Measurements from ENCODE around the gene RFFL.

- TF ChIP-seq, protein P1, sequence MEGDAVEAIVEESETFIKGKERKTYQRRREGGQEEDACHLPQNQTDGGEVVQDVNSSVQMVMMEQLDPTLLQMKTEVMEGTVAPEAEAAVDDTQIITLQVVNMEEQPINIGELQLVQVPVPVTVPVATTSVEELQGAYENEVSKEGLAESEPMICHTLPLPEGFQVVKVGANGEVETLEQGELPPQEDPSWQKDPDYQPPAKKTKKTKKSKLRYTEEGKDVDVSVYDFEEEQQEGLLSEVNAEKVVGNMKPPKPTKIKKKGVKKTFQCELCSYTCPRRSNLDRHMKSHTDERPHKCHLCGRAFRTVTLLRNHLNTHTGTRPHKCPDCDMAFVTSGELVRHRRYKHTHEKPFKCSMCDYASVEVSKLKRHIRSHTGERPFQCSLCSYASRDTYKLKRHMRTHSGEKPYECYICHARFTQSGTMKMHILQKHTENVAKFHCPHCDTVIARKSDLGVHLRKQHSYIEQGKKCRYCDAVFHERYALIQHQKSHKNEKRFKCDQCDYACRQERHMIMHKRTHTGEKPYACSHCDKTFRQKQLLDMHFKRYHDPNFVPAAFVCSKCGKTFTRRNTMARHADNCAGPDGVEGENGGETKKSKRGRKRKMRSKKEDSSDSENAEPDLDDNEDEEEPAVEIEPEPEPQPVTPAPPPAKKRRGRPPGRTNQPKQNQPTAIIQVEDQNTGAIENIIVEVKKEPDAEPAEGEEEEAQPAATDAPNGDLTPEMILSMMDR (IDR thresholded peaks at IDR 0.05): no peak
- no peak for TF ChIP-seq POLR2A (IDR thresholded peaks at IDR 0.05)
Observed at GRCh38 chr17:35062308-35062707, 1.2 kb downstream of the RFFL start.
